ENCODE data around the gene CCNT2.

CCNT2 gene

DNA sequence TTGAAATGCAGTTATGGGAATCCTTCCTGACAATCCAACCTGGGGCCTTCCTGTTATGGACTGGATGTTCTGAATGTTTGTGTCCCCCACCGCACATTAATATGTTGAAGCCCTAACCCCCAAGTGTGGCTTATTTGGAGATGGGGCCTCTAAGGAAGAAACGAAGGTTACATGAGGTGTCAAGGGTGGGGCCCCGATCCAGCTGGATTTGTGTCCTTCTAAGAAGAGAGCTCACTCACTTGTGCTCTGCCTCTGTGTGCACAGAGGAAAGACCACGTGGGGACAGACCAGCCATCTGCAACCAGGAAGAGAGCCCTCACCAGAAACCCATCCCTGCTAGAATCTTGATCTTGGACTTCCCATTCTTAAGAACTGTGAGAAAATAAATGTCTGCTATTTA is 84.2 kb downstream of the CCNT2 start:
- no peak for DNase-seq
- Histone ChIP-seq H3K4me1 (peaks cover 0 to 5% (median 0%) of the 10 kb centered on the region in 4 donors), H3K9me3 (no peaks in the 10 kb centered on the region), H3K27me3 (peaks cover 0 to 13% of the 10 kb centered on the region in 2 donors), H3K36me3 (no peaks in the 10 kb centered on the region), H3K27ac (no peak overlapping the region), H3K4me3 (no peak overlapping the region)
- intact Hi-C loops (cut with DNase I; ENCODE audit: low total_unique reads), result loop anchor here (5.0 kb wide), 1 partner anchor 709 kb away; no protein-coding TSS in a partner anchor
- TF ChIP-seq, protein P1, sequence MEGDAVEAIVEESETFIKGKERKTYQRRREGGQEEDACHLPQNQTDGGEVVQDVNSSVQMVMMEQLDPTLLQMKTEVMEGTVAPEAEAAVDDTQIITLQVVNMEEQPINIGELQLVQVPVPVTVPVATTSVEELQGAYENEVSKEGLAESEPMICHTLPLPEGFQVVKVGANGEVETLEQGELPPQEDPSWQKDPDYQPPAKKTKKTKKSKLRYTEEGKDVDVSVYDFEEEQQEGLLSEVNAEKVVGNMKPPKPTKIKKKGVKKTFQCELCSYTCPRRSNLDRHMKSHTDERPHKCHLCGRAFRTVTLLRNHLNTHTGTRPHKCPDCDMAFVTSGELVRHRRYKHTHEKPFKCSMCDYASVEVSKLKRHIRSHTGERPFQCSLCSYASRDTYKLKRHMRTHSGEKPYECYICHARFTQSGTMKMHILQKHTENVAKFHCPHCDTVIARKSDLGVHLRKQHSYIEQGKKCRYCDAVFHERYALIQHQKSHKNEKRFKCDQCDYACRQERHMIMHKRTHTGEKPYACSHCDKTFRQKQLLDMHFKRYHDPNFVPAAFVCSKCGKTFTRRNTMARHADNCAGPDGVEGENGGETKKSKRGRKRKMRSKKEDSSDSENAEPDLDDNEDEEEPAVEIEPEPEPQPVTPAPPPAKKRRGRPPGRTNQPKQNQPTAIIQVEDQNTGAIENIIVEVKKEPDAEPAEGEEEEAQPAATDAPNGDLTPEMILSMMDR (IDR thresholded peaks at IDR 0.05), result no peak

DNA sequence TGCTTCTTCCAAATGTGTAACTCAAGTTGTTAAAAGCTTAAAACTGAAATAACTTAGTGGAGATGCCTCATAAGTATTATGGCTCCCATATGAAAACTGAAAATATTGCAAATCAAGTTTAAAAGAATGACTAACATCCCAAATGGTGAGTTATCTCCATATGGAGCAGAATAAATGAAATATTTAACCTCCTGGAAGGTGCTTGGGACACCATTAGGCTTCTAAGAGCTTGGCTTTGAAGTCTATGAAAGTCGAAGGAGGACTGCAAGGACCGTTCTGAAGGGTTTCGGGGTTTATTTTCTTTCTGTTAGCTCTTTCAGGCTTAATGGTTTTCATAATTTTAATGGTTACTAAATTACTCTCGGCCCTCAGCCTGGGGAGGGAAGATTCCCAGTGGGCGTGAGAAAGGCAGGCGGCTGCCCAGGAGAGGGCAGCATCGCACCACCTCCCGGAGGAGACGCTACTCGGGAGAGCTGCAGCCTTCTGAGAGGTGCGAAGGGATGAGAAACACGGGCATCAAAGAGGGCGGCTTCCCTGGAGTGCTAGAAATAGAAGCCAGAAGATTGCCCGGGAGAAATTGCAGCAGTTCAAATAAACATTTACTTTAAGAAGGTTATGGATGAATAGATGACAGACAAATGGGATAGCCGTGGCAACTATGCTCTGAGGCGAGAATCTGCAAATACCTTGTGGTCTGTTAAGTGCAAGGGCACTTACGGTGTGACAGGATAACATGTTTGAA is 85.6 kb downstream of the CCNT2 start:
- no peaks in the 10 kb centered on the region for H3K36me3 ChIP-seq
- intact Hi-C loops (cut with DNase I; ENCODE audit: low total_unique reads), result loop anchor here (5.0 kb wide), 1 partner anchor 708 kb away; no protein-coding TSS in a partner anchor
- no peak overlapping the region for H3K4me3 ChIP-seq
- peaks cover 0 to 5% (median 0%) of the 10 kb centered on the region in 4 donors for H3K4me1 ChIP-seq
- H3K27me3 ChIP-seq, result peaks cover 0 to 13% of the 10 kb centered on the region in 2 donors
- TF ChIP-seq, protein P1 (IDR thresholded peaks at IDR 0.05), result peak; percentile 81 to 86
- no peak overlapping the region for H3K27ac ChIP-seq
- peak; percentile 41 to 74 for DNase-seq
- H3K9me3 ChIP-seq, result no peaks in the 10 kb centered on the region

DNA sequence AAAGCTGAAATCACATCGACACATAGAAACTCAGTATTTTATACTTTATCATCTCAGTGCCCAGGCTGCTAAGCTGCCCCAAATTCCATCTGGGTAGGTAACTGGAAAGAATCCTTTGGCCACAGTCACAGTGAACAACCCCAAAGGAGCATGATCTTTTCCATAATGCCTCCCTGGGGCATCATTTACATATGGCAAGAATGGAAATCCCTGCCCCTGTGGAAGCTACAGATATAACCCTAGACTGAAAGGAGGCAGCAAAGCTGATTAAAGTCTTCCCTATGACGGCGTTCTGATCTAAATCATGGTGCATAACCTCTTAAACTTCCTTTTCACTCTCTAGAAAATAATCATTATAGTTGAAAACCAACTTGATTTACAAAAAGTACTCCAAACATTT is 87.1 kb downstream of the CCNT2 start:
- Histone ChIP-seq H3K36me3 (no peaks in the 10 kb centered on the region), H3K27ac (no peak overlapping the region), H3K9me3 (no peaks in the 10 kb centered on the region), H3K27me3 (peaks cover 0 to 13% of the 10 kb centered on the region in 2 donors), H3K4me1 (peaks cover 0 to 5% (median 0%) of the 10 kb centered on the region in 4 donors), H3K4me3 (no peak overlapping the region)
- intact Hi-C loops (cut with DNase I; ENCODE audit: low total_unique reads), result no loop called here
- DNase-seq, result no peak
- TF ChIP-seq, protein P1 (IDR thresholded peaks at IDR 0.05), result no peak
